GM19240 (cell line): ENCODE measurements around the gene ENTPD8.
"Not testable (repeated sequence)": the region's sequence is repeated elsewhere in the genome, so short reads cannot be mapped to it uniquely, and the experiment has no call there.

Experiments used
- DNase-seq: peaks from one replicate; pipeline ENCODE4 v3.0.0; 2011; ENCODE audit warnings: low spot score; ENCODE audit not compliant: insufficient read length

ENTPD8 gene

DNA sequence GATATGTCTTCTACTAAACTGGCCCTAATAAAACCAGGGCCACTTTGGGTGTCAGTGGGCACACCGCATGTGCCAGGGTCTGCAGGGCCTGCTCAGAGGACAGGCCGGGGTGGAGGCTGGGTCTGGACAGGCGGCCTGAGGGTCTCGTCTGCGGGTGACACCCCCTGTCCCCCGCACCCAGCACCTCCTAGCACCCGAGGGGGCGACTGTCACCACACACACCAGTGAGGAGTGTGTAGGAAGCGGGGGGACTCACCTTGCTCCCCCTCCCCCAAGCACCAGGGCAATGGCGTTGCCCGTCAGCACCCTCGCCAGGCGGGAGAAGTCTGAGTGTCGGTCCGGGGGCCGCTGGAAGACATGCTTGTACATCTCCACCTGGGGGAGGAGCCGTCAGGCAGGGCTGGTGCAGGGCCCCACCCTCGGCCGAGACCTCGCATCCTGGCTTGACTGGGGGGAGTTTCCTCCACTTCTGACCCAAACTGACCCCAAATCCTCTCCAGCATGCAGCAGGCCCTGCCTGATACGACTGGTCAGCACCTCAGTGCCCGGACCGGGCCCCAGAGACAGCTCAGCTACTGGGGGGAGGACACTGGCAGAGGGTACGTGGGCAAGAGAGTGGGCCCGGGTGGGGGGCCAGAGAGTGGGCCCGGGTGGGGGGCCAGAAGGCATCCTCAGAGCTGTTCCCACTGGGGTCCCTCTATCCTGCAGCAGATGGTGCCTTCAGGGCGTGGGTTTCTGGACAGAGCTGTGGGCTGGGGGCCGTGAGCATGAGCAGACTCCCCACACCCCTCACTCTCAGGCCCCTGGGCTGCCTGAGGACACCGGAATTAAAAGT lies 36.8 kb upstream of the ENTPD8 start:
- no peak for DNase-seq

DNA sequence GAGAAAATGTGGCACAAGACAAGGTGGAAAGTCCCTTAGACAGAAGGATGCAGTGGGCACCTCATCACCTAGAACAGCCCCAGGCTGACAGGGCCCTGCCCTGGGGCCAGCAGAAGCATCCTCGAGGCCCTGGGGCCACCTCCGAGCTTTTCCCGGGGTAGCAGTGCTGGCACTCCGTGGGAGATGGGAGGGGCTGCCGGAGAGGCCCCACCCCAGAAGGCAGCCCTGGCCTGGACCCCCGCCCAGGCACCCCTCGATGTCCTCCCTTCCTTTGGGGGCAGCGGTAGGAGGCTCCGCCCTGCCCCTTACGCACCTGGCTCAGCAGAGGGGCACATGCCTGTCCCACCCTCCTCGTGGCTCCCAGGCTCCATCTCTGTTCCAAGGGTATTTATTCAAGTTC lies 35.7 kb upstream of the ENTPD8 start:
- no peak for DNase-seq

DNA sequence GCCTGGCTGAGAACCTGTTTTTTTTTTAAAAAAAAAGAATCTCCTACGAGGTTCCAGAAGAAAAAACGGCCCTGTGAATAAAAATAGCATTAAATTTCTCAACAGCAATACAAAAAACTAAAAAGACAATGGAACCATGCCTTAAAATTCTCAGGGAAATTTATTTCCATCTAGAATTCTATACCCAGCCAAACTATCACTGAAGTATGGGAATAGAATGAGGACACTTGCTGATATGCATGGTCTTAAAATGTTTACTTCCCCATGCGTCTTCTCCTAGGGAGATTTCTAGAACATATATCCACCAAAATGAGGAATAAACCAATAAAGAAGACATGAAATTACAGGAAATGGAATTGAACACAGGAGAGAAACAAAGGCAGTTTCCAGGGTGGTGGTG lies 34.5 kb upstream of the ENTPD8 start:
- no peak for DNase-seq

DNA sequence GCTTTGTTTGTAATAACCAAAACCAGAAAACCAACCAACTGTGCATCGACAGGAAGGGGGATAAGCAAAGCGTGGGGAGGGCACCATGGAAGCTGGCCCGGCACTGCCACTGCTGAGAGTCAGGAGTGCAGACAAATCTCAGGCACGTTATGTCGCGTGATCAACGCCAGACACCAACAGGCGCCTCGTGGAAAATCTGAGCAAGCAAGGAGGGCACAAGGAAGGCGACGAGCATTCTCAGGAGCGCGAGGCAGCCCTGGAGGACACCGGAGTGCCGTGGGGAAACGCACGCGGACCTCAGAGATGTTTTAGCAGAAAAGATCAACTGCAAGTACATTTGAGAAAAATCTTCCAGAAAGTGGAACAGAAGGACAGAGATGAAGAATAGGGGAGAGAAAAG lies 33.1 kb upstream of the ENTPD8 start:
- no peak for DNase-seq

DNA sequence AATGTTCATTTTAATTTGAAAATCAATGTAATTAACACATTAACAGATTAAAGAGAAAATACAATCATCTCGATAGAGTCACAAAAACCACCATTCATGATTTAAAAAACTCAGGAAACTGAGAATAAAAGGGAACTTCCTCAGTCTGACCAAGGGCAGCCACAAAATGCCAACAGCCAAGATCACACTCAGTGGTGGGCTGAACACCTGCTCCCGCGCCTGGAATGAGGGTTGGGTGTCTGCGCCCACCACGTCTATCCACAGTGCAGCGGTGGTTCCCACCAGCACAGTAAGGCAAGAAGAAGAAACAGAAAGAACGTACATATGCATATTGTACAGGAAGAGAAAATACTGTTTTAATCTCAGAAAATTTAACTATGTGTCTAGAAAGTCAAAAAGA lies 29.6 kb upstream of the ENTPD8 start:
- no peak for DNase-seq

DNA sequence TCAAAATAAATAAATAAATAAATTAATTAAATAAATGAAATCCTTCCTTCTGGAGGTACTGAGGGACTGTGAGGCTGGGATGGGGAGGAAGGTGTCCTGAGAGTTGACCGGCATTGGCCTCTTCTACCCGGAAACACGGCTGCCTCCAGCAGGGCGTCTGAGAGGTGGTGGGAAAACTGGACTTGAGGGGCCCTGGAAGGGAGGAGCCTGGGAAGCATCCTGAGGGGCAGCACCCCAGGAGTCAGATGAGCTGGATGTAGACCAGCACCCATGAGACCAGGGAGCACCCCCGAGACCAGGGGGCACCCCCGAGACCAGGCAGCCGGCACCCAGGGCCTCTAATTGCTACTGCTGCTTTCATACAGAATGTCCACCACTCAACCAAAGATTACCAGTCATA lies 26.7 kb upstream of the ENTPD8 start:
- DNase-seq = no peak

DNA sequence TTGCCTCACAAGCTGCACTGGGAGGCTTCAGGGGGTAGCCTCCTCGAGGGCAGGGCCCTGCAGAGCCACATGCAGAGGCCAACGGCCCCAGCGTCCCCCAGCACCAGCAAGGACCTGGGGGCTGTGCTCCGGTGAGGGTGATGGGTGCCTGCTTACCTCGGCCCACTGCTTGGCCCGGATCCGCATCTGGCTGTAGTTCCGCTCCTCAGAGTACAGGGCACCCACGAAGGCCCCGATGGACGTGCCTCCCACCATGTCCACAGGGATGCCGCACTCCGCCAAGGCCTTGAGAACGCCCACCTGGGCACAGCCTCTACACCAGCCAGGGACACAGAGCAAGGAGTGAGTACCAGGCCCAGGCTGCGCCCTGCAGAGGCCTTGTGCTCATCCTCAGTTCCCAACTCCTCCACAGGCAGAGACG lies 26.0 kb upstream of the ENTPD8 start:
- no peak for DNase-seq

DNA sequence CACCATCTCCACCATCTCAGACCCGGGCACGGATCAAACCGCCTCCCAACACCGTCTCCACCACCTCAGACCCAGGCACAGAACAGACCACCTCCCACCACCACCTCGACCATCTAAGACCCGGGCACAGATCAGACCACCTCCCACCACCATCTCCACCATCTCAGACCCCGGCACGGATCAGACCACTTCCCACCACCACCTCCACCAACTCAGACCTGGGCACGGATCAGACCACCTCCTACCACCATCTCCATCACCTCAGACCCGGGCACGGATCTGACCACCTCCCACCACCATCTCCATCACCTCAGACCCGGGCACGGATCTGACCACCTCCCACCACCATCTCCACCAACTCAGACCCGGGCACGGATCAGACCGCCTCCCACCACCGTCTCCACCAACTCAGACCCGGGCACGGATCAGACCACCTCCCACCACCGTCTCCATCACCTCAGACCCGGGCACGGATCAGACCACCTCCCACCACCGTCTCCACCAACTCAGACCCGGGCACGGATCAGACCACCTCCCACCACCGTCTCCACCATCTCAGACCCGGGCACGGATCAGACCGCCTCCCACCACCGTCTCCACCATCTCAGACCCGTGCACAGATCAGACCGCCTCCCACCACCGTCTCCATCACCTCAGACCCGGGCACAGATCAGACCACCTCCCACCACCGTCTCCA lies 25.4 kb upstream of the ENTPD8 start:
- DNase-seq = not testable (repeated sequence)

DNA sequence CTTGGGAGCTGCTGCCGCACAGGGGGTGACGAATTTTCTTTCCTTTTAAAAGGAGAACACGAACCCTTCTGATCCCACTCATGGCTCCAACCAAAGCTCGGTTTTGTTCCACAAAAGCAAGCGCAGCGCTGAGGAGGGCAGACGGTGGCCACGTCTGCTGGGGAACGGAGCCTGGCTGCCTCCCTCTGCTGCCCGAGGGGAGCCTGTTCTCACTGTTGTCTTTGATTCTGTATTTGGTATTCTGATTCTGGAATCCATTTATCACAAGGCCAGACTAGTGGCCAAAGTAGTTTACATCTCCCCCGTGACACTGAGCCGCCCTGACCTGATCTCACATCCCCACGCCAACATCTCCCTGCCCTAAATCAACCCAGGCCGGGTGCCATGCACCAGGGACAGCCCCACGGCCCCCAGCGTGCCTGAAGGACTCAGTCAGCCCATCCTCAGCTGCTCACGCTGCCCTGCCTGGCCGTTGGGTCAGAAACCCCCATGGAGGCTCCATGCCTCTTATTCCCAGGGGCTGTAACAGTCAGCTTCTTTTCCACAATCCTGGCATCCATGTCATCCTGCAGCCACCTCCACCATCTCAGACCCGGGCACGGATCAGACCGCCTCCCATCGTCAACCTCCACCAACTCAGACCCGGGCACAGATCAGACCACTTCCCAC lies 24.7 kb upstream of the ENTPD8 start:
- DNase-seq = no peak

DNA sequence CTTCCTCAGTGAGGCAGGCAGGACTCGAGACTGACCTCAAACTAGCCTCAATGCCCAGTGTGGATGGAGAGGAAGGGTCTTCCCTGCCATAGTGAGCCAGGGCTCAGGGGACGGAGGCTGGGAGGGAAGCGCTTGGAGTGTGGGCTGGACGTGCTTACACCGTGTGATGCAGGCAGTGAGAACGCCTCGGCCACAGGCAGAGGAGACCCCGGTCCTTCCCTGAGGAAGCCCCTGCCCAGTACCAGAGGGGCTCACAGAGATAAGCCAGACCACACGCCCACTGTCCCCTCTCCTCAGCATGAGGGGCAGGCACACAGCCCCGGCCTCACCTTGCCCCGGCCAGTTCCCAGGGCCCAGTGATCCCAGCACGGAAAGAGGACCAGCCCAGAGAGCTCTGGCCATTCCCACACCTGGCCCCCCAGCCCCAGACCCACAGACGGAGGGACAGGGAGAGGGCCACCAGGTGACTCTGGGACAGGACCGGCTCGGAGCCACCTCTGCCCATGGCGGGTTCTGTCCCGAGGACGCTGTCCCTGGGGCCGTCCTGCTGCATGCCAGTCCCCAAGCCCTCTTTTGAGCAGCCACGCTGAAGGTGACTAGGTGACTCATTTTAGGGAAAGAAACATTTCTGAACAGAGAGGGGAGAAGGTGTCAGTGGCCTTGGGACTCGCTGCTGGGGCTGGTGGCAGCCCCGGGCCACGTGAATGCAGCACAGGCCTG lies 24.0 kb upstream of the ENTPD8 start:
- no peak for DNase-seq

DNA sequence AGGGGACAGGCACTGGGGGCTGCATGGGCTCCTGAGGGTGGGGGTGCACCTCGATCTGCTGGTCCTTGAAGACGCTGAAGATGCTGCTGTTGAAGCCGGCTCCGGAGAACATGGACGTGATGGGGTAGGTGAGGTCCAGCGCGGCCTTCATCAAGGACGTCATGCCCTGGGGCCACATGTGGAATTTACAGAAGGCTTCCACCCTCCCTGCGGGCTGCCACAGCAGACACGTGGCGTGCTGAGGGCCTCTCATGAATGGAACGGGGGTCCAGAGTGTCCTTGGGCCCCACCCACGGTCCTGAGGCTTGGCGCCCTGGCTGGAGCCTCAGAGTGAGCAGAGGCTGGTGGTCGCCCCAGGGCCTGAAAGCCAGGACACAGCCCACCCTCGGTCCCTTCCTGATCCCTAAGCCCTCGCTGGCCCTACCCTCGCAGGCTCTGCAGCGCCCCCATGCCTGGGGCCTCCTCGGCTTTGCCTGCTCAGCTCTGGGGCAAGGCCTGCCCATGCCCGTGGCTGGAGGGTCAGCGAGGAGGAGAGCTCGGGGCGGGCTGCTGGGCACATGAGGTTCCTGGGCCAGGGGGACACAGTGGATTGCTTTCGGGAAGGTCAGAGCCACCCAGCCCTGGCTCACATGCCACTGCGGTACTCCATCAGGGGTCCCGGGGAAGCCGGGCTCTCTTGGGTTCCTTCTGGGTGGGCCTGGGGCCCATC lies 23.3 kb upstream of the ENTPD8 start:
- no peak for DNase-seq

DNA sequence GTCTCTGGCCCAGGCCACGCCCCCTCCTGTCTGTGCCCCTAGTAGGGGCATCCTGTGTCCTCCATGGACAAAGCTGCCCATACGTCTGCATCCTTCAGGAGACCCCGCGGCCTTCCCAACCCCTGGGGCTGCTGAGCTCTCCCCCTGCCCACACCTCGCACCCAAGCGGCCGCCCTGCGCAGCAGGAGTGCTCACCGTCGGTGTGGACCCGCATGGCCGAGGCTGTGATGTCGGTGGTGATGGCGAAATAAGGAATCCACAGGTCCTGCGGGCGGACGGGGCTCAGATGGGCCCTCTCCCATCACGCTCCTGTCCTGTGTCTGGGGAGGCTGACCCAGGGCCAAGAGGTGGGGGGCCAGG lies 22.8 kb upstream of the ENTPD8 start:
- no peak for DNase-seq

DNA sequence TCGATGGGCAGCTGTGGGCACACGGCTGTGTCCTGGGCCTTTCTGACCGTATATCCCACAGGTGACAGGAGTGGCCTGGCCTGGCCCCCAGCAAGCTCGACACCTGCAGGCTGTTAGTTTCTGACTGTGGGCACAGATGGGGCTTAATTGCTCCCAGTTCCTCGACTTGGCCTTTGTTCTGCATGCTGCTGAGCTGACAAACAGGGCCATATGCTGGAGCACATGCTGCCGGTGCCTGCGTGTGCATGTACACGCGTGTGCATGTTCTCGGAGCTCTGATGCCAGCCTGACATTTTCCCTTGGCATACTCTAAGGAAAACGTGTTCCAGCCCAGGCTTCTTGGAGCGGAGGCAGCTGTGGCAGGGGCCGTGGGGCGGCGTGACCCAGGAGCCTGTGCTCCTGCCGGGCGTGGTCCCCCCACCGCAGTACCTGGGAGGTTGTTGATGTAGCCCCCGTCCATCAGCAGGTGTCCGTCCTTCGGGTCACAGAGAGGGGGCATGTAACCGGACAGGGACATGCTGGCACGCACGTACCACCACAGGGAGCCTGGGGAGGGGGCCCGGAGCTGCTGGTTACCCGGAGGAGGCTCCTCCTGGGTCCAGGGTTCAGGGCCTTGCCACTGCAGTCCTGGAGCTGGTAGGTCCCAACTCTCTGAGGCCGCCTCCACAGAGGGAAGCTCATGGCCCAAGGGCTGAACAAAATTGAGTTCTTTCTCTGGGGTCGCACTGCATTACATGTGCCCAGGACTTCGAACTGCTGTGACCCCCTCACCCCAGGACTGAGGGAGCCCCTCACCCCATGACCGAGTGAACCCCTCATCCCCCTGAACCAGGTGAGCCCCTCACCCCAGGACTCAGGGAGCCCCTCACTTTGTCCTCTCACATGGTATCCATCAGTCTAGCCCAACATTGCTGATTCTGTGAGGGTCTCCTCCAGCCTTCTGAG lies 22.1 kb upstream of the ENTPD8 start:
- no peak for DNase-seq

DNA sequence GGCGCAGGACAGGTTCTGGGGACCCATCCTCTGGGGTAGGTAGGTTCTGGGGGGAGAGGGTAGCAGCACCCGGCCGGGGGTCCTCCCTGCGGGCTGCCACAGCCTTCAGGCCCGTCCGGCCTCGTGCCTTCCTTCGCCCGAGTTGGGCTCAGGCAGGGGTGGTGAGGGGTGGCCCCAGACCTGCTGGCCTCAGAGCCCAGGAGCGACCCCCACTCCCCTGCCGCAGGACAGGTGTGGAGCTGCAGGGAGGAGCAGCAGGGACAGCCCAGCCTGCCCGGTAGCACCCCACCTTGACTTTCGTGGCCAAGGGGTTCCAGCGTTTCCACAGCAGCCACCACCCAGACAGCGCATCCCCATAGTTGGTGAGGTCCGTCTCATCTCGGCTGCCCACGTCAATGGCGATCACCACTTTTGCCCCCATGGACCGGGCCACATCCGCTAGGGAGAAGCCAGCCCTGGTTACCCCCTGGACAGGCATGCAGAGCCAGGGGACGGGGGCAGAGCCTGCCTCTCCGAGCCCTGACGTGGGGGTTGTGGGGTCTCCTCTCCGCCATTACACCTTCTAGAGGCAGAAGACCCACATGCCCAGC lies 21.3 kb upstream of the ENTPD8 start:
- DNase-seq = no peak

DNA sequence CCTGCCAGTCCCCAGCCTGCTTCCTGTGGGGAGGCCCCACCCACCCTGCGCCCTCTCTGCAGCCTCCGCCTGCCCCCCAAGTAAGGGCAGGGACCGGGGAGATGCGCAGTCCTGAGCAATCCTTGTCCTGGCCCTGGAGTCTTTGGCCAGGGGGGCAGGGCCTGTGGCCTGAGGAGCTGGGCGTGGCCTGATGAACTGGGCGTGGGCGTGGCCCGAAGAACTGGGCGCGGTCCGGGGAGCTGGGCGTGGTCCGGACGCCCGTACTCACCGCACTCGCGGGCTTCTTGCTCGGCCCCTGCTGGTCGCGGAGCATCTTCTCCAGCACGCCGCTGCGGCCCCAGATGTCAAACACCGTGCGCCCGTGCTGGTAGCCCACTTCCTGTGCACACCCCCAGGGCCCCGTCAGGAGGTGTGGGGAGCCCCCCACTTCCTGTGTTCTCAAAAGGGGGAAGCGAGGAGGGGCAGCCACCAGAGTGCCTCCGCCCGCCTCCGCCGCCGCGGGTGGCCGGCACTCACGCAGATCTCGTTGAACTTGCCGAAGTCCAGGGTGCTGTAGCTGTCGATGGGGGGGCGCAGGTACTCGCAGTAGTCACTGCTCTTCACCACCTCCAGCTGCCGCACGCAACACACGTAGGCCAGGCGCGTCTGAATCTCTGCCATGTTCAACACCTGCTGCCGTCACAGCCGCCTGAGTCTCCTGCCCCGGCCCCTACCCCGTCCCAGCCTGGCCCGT lies 20.7 kb upstream of the ENTPD8 start:
- peak; percentile 53 for DNase-seq

DNA sequence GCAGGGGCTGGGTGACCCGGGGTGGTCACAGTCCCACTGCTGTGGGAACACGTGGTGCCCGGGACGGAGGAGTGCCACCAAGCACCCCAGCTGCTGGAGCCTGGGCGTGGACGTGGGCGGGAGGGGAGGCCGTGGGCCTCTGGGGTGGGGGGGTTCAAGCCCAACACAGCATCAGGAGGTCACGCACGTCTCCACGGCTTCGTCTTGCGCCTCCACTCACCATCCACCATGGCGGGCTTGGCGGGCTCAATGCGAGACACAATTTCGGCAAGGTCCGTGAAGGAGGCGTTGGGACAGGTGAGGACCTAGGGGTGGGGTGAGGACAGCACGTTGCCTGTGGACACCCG lies 20.1 kb upstream of the ENTPD8 start:
- no peak for DNase-seq

DNA sequence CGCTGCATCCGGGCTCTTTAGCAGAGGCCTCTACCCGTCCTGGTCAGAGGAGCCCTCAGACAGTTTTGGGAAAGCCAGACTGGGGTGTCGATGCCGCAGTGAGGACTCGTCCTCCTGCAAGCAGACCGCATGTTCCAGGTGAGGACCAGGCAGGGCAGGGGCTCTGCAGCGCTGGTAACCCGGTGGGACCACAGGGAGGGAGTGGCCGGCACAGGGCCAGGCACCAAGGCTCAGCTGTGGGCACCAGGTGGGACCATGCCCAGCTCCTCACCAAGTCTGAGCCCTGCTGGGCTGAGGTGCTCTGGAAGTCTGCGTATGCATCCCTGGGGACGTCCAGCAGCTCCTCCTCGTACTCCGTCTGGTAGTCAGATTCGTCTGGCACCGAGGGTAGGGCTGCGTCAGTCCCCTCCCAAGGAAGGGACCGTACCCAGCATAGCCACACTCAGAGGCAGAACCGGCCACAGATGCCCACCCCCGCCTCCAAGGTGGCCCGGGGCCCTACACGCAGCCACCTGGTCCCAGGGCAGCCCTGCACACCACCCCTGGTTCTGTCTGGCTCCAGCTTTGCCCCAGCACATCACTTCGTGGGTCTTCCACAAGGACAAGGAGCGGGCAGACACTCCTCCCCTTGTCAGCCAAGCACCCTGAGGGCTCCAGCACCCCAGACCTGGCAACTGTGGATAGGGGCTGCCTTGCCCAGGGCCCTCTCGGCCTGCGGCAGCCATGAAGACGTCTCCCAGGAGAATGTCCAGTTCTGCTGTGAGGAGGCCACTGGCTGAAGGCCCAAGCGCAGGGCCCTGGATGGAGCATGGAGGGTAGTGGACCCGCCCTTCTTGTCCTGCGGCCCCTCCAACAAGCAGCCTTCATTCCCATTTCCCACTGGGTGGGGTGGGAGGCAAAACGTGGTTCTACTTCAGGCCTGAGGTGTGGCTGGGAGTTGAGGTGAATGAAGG lies 19.5 kb upstream of the ENTPD8 start:
- no peak for DNase-seq
